AG04450 (cell line): ENCODE measurements around the gene NACC2. TPM values are rescaled to one million over a fixed set of nuclear protein-coding genes. Genes with fewer than 3 reads are reported as not detected.

Source experiments
- polyA plus RNA-seq: library from polyadenylated mRNA; depleted of rRNA; stranded (reverse); fragments of >200 nt; gene quantifications from 2 replicates; pipeline ENCODE4 v1.2.3, GENCODE V29; 2011; rRNA removed

NACC2 gene
- polyA plus RNA-seq, 1 experiment = 11.7 TPM

Other genes starting within 250 kb of the NACC2 start
- 7.8 and 9.5 TPM in 2 replicates for gene CAMSAP1, start 187.7 kb downstream of the NACC2 start, polyA plus RNA-seq
- 33.6 and 35.8 TPM in 2 replicates for gene UBAC1, start 133.9 kb downstream of the NACC2 start, polyA plus RNA-seq
- gene TMEM250, start 23.6 kb upstream of the NACC2 start, polyA plus RNA-seq = 8.8 and 12.7 TPM in 2 replicates
- not detected in 2 replicates for gene LHX3, start 109.8 kb upstream of the NACC2 start, polyA plus RNA-seq
- 12.8 and 14.7 TPM in 2 replicates for gene QSOX2, start 150.5 kb upstream of the NACC2 start, polyA plus RNA-seq
- not detected in 2 replicates for gene CCDC187, start 208.8 kb upstream of the NACC2 start, polyA plus RNA-seq
- gene GPSM1, start 232.2 kb upstream of the NACC2 start, polyA plus RNA-seq = 22.5 and 32.8 TPM in 2 replicates